Measurements from ENCODE around the gene MUCL3. TPM values are rescaled to one million over a fixed set of nuclear protein-coding genes. Genes with fewer than 3 reads are reported as not detected.

Gene MUCL3, protein sequence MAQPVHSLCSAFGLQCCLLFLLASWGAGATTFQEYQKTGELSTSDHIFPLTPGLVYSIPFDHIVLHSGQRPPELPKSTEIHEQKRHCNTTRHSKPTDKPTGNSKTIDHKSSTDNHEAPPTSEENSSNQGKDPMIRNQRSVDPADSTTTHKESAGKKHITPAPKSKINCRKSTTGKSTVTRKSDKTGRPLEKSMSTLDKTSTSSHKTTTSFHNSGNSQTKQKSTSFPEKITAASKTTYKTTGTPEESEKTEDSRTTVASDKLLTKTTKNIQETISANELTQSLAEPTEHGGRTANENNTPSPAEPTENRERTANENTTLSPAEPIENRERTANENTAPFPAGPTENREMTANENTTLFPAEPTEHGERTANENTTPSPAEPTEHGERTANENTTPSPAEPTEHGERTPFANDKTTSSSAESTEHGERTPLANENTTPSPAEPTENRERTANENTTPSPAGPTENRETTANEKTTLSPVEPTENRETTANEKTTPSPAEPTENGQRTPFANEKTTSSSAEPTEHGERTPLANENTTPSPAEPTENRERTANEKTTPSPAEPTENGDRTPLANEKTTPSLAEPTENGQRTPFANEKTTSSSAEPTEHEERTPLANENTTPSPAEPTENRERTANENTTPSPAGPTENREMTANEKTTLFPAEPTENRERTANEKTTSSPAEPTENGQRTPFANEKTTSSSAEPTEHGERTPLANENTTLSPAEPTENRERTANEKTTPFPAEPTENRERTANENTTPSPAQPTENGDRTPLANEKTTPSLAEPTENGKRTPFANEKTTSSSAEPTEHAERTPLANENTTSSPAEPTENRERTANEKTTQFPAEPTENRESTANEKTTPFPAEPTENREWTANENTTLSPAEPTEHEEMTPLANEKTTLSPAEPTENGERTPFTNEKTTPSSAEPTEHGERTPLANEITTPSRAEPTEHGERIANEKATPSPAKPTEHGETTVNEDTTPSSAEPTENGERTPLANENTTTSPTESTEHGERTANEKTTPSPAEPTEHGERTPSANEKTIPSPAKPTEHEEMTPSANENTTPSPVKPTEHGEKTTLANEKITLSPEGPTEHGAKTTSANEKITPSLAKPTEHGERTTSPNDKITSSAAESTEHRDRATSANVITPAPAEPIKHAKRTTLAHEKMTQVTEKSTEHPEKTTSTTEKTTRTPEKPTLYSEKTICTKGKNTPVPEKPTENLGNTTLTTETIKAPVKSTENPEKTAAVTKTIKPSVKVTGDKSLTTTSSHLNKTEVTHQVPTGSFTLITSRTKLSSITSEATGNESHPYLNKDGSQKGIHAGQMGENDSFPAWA (N-terminal part only)
- not detected for total RNA-seq (2013)
- polyA plus RNA-seq (not detected), polyA minus RNA-seq (not detected in 2 replicates), total RNA-seq (0 to 2.0 (median 0.05) reads per million in 11 experiments)

DNA sequence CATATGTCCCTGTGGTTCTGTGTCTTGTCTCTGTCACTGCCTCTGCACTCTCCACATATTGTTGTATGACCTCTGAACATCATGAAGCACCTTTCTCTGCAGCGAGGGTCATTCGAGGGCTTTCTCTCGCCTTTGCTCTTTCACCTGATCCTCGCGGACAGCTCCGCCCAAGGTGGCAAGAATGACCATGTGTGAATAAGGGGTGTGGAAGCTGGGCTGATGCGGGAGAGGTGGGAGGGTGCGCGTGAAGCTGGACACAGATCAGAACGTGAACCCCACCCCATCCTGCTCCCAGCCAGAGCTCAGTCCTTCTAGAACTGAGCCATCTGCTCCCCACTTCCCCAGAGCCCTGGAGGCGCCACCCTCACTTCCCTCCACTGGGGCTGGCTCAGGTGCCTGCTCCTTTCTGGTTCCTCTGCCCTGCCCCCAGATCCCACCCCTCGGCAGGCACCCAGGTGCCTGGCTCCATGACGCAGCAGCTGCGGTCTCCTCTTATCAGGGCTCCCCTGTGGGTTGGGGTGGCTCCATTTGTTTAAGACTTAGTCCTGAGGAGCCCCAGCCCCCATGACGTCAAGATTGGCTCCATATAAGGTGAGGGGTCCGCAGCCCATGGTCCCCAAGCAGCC lies at the start of gene MUCL3:
MUCL3 (plus strand) TSS at position 613 of the 626 bp plus-strand sequence. CDS start 27 bp downstream, outside the sequence.
- H3K4me2 ChIP-seq (replicated peaks; ENCODE audit: extremely low read depth, low read length, poor library complexity, severe bottlenecking), result no peak within 1 kb of the TSS
- peaks cover 7 to 16% of the 10 kb centered on the region in 2 donors for H3K27me3 ChIP-seq (ENCODE audit: control insufficient read depth in 2 of 2, insufficient read depth in 2 of 2, low read length in 2 of 2)
- H3K79me2 ChIP-seq (ENCODE audit: insufficient read depth, low read length), result no peaks in the 10 kb centered on the region
- no peaks in the 10 kb centered on the region for H3K4me1 ChIP-seq (ENCODE audit: control insufficient read depth in 1 of 2, insufficient read depth in 2 of 2, low read length in 2 of 2)
- H3K4me1 Mint-ChIP-seq, result peaks cover 9% of the 10 kb centered on the region
- no peaks in the 10 kb centered on the region for H3K9me3 ChIP-seq (replicated peaks in 1 of 2; ENCODE audit: control insufficient read depth in 1 of 2, insufficient read depth in 1 of 2, low read length in 2 of 2)
- no peak within 1 kb of the TSS for H3K4me3 Mint-ChIP-seq
- intact Hi-C loops (cut with micrococcal nuclease), result no loop called here
- DNase-seq, result no peak
- H3K36me3 Mint-ChIP-seq, result no peaks in the 10 kb centered on the region
- peak within 1 kb of the TSS in 1 of 7 donors; percentile 14 for H3K27ac Mint-ChIP-seq
- no peaks in the 10 kb centered on the region for H4K20me1 ChIP-seq (ENCODE audit: insufficient read depth, low read length)
- TF ChIP-seq, protein P1, sequence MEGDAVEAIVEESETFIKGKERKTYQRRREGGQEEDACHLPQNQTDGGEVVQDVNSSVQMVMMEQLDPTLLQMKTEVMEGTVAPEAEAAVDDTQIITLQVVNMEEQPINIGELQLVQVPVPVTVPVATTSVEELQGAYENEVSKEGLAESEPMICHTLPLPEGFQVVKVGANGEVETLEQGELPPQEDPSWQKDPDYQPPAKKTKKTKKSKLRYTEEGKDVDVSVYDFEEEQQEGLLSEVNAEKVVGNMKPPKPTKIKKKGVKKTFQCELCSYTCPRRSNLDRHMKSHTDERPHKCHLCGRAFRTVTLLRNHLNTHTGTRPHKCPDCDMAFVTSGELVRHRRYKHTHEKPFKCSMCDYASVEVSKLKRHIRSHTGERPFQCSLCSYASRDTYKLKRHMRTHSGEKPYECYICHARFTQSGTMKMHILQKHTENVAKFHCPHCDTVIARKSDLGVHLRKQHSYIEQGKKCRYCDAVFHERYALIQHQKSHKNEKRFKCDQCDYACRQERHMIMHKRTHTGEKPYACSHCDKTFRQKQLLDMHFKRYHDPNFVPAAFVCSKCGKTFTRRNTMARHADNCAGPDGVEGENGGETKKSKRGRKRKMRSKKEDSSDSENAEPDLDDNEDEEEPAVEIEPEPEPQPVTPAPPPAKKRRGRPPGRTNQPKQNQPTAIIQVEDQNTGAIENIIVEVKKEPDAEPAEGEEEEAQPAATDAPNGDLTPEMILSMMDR (IDR thresholded peaks at IDR 0.05), result no peak
- peaks cover 0 to 2% (median 0%) of the 10 kb centered on the region in 7 donors for H3K9me3 Mint-ChIP-seq
- H2AFZ ChIP-seq (ENCODE audit: insufficient read depth, low read depth, low read length, poor library complexity, severe bottlenecking), result no peak within 1 kb of the TSS
- 88% methylated on average over 5 of the region's 16 CpGs for WGBS (ENCODE audit: insufficient coverage)
- H3K4me3 ChIP-seq (replicated peaks in 1 of 3; ENCODE audit: low read depth in 2 of 3, low read length in 3 of 3), result no peak within 1 kb of the TSS
- H3K36me3 ChIP-seq (replicated peaks in 1 of 2; ENCODE audit: control insufficient read depth in 1 of 2, insufficient read depth in 2 of 2, low read length in 2 of 2), result no peaks in the 10 kb centered on the region
- no peak within 1 kb of the TSS for H3K9ac ChIP-seq (ENCODE audit: insufficient read depth, low read length, poor library complexity, severe bottlenecking)
- H3K27ac ChIP-seq (ENCODE audit: low read depth in 1 of 2, low read length in 2 of 2), result no peak within 1 kb of the TSS
- H3K27me3 Mint-ChIP-seq (ENCODE audit: low read depth in 3 of 3), result peaks cover 24 to 46% (median 34%) of the 10 kb centered on the region in 3 donors
